AG04449 (cell line): ENCODE results near the gene ITPK1.

Experiments used
- CTCF ChIA-PET: fragments of 350-600 bp; formaldehyde crosslinking; extraction: SDS; loops from one replicate; lab custom pipeline; 2021; ENCODE audit warnings: antibody characterized with exemption; lab: Yijun Ruan, JAX
- POLR2A ChIA-PET: fragments of 400-600, 350-600 bp; formaldehyde crosslinking; extraction: SDS; loops from one replicate; lab custom pipeline; 2020; ENCODE audit warnings: antibody characterized with exemption, inconsistent platforms; lab: Yijun Ruan, JAX
- DNase-seq: peaks from one replicate; pipeline ENCODE4 v3.0.0-alpha.2; 2010; ENCODE audit warnings: low read depth, low spot score
- H3K4me3 ChIP-seq: 2 replicates; pipeline ENCODE4 v1.5.1; 2011; ENCODE audit warnings: low read depth, mild to moderate bottlenecking, control low read depth, low read length
- TF ChIP-seq, protein P1 (sequence below): IDR thresholded peaks from one replicate; pipeline ENCODE4 v1.5.1; 2011; ENCODE audit warnings: mild to moderate bottlenecking, moderate library complexity, low read length, control low read depth, inconsistent platforms; ENCODE audit not compliant: insufficient read depth; ENCODE audit errors: missing control alignments

The ITPK1 gene

DNA sequence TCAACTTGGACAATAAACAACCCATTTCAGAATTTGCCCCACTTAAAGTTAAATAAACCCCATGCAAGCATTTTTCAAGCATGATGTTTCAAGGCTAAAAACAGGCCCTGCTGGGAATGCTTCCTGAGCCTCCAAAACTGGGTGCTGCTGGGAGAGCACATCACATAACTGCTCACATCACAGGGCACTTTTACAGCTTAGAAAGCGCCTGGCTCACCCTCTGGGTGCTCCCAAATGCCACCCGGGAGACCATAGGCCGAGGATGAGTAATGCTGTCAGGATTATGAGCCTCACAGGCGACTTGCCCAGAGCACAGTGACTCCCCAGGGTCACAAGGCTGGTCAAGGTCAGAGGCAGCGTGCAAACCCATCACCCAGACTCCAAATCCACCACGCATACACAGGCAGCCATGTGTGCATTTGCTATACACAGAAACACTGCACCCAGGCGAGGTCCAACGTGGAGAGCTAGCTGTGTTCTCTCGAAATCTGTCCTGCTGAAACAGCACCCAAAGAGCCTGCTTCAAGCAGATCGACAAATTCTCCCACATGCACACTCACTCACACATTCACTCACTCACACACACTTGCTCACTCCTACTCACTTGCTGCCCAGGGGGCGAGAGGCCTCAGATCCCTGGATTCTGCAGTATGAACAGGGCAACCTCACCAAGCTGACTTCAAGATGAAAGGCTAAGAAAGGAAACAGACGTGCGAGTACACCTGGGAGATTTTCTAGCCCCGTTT, 58.7 kb downstream of the ITPK1 start:
- peak; percentile 38 for DNase-seq
- TF ChIP-seq, protein P1, sequence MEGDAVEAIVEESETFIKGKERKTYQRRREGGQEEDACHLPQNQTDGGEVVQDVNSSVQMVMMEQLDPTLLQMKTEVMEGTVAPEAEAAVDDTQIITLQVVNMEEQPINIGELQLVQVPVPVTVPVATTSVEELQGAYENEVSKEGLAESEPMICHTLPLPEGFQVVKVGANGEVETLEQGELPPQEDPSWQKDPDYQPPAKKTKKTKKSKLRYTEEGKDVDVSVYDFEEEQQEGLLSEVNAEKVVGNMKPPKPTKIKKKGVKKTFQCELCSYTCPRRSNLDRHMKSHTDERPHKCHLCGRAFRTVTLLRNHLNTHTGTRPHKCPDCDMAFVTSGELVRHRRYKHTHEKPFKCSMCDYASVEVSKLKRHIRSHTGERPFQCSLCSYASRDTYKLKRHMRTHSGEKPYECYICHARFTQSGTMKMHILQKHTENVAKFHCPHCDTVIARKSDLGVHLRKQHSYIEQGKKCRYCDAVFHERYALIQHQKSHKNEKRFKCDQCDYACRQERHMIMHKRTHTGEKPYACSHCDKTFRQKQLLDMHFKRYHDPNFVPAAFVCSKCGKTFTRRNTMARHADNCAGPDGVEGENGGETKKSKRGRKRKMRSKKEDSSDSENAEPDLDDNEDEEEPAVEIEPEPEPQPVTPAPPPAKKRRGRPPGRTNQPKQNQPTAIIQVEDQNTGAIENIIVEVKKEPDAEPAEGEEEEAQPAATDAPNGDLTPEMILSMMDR, result no peak
- ChIA-PET CTCF (interaction anchor here (1.5 kb wide), 1 partner anchor 56 kb away, joined by 8 read pairs; no protein-coding TSS in a partner anchor), POLR2A (no interaction called here)
- H3K4me3 ChIP-seq, result no peak overlapping the region

DNA sequence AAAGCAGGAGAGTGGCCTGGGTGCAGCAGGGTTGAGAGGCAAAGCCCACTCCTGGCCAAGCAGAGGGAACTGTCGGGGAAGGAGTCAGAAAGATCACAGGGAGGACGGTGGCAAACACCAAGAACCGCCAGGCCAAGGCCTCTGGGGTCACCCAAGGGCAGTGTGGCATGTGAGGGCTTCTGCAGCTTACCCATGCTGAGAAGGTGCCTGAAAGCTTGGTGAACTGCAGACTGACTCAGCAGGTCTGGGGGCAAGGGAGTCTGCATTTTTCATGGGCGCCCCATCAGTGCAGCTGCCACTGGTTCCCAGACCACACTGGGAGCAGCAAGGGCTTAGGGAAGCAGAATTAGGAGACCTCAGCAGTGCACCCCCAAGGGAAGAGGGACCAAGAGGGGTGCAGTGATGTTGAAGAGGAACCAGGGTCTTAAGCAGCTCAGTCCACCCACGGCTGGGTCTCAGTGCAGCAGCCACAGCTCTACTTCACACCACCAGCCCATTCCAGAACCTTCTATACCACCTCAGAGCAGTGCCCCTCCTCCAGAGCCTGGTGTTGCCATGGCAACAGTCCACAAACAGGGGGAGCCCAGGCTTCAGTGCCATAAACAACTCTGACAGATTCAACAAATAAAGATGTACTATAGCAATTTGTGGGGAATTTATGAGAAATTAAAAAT, 59.4 kb downstream of the ITPK1 start:
- ChIA-PET POLR2A (no interaction called here), CTCF (interaction anchor here (1.5 kb wide), 1 partner anchor 57 kb away, joined by 8 read pairs; no protein-coding TSS in a partner anchor)
- no peak for DNase-seq
- TF ChIP-seq, protein P1, result no peak
- H3K4me3 ChIP-seq, result no peak overlapping the region

DNA sequence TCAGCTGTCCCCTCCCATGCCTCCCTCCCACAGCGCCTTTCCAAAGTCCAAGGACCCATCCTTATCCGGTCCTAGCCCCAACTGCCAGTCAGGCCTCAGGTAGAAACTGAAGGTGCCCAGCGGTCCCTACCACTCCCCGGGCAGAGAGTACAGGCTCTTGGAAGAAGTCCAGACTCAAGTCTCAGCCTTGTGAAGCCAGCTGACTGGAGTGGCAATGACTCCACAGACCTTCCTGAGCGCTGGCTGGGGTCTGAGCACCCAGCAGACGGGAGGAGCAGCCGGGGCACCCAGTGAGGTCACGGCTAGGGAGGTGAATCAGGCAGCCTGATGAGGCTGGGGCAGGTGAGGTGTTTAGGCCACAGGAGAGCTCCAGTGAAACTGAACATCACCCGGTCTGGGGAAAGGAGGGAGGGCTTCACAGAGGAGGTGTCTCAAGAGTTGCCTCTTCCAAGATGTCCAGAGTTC, 60.0 kb downstream of the ITPK1 start:
- CTCF ChIA-PET, result interaction anchor here (1.5 kb wide), 1 partner anchor 57 kb away, joined by 8 read pairs; no protein-coding TSS in a partner anchor
- no peak overlapping the region for H3K4me3 ChIP-seq
- POLR2A ChIA-PET, result no interaction called here
- no peak for DNase-seq
- TF ChIP-seq, protein P1, result no peak

DNA sequence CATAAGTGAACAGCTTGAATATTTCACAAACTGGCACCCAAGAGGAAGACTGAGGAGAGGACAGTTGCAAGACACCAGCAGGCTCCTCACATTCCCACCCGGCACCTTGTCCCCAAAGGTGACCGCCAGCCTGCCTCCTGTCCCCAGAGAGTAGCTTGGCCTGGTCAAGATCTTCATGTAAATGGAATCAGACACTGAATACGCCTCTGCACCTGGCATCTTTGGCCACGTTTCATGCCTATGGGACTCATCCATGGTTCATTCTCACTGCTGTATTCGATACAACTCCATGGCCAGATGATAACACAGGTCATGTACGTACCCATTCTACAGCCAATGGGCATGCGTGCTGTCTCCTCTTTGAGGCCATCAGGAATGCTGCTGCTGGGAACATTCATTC, 60.8 kb downstream of the ITPK1 start:
- POLR2A ChIA-PET, result no interaction called here
- TF ChIP-seq, protein P1, result no peak
- CTCF ChIA-PET, result interaction anchor here (0.8 kb wide), 1 partner anchor 58 kb away, joined by 4 read pairs; no protein-coding TSS in a partner anchor
- DNase-seq, result no peak
- no peak overlapping the region for H3K4me3 ChIP-seq

DNA sequence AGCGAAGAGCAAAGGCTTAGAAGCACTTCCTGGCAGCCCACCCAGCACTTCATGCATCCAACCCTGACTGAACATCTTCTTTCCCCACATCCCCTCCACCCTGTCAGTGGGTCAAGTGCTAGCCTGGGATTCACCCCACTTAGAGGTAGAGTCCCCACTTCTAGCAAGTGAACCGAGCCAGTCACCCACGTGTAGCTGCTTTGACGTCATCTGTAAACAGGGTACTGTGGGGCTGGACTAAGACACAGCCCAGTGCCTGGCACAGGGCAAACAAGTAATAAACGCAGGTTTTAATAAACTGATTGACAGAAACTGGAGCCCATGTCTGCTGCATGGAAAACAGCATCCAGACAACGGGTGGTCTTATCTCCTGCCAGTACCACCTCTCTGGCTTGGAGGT, 61.7 kb downstream of the ITPK1 start:
- CTCF ChIA-PET, result interaction anchor here (0.8 kb wide), 1 partner anchor 59 kb away, joined by 4 read pairs; no protein-coding TSS in a partner anchor

More for the DNA sequence above, 61.7 kb downstream of the ITPK1 start:
- DNase-seq, result no peak
- H3K4me3 ChIP-seq, result no peak overlapping the region
- POLR2A ChIA-PET, result no interaction called here
- TF ChIP-seq, protein P1, result no peak
